HG03439 (cell line): ENCODE measurements around the gene DYNC1LI1.

Experiments
- ATAC-seq: cut with Tn5 transposase; IDR thresholded peaks from one replicate; pipeline ENCODE4 v1.9.1; 2021; ENCODE audit warnings: mild to moderate bottlenecking, moderate library complexity; ENCODE audit not compliant: unreplicated experiment

DYNC1LI1 gene

DNA sequence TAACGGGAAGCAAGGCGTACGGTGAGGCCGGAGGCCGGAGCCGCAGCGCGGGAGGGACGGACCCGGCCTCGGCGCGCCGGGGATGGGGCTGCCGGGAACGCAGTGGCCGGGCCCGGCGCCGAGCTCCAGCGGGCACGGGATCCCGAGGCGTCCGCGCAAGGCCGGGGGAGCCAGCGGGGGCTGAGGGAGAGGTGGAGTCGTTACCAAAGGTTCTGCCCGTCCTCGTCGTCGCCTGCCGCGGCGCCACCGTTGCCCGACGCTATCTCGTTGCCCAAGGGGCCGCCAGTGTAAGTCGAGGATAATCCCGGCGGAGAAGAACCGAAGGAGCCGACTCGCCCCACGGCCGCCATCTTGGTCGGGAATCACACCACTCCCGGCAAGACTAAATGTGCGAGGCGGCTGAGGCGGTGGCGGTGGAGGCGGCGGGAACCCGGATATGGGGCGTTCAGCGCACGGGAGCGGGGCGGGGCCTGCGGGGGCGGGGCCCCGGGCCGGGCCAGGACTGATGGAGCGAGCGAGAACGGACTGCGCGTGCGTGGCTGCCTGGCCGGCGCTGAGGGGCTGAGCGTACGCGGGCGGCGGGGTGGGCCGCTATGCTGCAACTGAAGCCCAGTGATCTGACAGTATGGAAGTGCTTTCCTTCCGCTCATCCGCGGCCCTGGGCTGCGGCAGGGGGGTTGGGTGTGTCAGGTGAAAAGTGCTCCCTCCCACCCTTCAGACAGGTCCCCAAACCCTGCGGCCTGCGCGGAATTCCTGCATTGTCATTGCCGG, at the start of gene DYNC1LI1:
DYNC1LI1 (minus strand) TSS at position 438 of the 771 bp plus-strand sequence; CDS start at position 350, 88 bp downstream.
- peak; percentile 88 for ATAC-seq

- ATAC-seq, result no peak
These were observed 48.7 kb upstream of the DYNC1LI1 start for GRCh38 chr3:32619395-32619794.

DNA sequence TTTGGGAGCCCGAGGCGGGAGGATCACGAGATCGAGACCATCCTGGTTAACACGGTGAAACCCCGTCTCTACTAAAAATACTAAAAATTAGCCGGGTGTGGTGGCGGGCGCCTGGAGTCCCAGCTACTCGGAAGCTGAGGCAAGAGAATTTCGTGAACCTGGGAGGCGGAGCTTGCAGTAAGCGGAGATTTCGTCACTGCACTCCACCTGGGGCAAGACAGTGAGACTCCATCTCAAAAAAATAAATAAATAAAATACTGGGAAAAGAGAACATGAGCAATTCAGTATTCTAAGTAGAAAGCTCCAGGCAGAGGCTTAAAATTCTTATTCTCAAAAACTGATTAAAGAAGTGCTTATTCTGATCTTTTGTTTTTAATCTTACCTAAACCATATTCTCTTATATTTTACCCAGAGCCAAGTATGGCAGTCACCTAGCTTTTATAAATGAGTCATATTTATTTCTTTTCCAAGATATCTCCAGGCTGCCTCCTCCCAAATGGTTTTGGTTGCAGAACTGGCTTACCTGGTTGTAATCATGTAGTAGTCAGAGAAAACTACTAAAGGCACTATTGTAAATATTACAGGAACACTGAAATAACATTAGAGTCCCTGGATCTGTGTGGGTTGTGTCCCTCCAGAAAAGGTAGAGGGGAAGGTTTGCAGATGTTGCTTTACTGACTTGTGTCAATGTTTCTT, 45.8 kb upstream of the DYNC1LI1 start:
- ATAC-seq, result no peak

DNA sequence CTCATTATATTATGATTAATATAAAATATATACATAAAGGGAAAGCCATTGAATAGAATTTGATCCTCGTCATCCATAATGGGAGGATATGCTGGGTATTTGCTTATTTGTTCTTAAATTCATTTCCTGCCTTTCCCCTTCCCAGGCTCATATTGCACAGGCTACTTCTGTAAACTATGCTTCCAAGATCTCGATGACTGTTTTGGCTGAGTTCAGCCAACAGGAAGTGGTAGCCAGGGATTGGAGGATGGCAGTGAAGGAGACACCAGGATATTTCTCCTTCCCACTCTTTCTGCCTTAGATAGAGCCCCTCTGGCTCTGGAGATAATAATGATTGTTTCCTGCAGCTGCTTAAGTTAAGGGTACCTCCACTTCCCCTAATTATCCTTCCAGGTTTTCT, 44.3 kb upstream of the DYNC1LI1 start:
- no peak for ATAC-seq

DNA sequence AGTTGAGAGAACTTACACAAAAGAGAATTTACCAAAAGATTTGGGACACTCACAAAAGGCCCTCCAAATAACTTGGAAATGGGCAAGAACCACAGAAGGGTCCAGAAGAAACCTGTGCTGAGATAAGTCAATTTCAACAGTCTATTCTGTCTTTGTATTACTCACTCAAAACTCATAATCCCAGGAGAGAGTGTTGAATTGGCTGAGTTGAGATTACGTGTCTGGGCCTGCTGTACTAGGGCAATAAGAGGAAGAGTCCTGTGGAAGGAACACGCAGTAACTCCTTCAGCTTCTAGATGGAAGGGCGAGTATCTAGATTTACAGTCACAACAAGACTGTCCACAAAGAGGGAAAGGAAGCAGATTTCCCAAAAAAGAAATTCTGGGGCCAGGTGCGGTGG, 42.5 kb upstream of the DYNC1LI1 start:
- ATAC-seq, result no peak

DNA sequence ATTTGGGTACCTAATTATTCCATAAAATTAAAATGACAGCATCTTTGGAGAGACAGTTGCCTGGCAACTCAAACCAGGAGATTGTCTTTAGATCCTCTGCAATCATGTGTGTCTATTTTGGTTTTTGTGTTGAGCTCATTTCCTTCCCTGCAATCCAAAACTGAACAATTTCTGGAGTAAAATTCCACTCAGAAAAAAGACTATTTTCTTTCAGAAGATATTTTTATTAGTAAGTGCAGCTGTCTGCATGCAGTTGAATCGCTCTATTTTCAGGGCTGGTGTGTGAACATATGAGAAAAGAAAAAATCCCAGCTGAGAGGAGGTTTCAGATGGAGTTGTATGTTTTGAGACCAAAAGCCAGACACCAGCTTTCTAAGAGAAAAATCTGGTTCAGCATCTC, 41.9 kb upstream of the DYNC1LI1 start:
- ATAC-seq, result no peak

GRCh38 chr3:32607522-32607921, 36.9 kb upstream of the DYNC1LI1 start:
- no peak for ATAC-seq

DNA sequence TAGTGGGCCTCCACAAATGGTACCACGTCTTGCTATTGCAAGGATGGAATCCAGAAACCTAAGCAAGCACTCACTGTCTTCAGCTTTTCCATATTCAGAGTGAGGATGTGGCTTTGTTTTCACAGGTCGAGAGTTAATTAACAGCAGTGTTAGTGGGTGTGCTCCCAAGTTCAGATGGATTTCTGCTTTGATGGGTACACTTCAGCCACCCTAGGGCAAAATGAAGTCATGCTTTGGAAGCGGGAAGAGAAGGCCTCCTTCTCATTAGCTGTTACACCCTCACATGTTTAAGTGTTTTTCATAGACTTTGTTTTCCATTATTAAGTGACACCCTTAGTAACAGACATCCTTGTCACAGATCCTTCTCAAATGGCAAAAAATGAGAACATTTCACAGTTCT, 36.3 kb upstream of the DYNC1LI1 start:
- no peak for ATAC-seq

GRCh38 chr3:32606277-32606676, 35.6 kb upstream of the DYNC1LI1 start:
- ATAC-seq, result no peak

- no peak for ATAC-seq
These were observed 32.4 kb upstream of the DYNC1LI1 start for GRCh38 chr3:32603064-32603463.

DNA sequence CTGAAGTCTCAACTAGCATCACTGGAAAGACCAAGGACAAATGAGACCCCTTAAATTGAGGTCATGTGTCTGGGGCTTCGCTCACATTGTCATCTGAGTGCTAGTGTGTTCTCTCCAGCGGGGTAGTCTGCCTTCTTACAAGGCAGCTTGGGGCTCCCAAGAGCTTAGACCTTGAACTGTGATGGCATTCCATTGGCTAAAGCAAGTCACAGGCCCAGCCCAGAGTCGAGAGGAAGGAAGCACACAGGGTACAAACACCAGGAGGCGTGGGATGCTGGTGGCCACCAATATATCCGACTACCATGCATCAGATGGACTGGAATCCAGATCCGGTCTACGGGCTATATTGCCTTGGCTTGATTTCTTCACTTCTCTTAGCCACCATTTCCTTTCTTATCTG, 31.5 kb upstream of the DYNC1LI1 start:
- no peak for ATAC-seq

GRCh38 chr3:32601722-32602121, 31.1 kb upstream of the DYNC1LI1 start:
- ATAC-seq, result no peak

DNA sequence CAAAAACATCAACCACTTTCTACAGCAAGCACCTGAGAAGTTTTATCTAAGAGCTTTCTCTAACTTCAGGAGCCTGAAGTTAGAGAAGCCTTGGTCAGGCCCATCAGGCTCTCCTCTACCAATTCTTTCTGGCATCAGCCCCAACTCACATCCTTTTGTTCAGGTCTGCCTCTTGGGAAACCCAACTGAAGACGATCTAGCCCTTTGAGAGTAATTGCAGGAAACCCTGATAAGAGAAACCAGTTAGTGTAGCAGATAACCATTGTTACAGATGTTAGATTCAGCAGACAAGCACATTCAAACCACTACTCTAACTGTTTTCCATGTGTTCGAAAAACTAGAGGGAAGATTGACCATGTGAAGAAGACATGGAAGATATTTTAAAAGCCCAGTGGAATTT, 27.0 kb upstream of the DYNC1LI1 start:
- no peak for ATAC-seq

- no peak for ATAC-seq
These were observed 26.3 kb upstream of the DYNC1LI1 start for GRCh38 chr3:32596909-32597369.

DNA sequence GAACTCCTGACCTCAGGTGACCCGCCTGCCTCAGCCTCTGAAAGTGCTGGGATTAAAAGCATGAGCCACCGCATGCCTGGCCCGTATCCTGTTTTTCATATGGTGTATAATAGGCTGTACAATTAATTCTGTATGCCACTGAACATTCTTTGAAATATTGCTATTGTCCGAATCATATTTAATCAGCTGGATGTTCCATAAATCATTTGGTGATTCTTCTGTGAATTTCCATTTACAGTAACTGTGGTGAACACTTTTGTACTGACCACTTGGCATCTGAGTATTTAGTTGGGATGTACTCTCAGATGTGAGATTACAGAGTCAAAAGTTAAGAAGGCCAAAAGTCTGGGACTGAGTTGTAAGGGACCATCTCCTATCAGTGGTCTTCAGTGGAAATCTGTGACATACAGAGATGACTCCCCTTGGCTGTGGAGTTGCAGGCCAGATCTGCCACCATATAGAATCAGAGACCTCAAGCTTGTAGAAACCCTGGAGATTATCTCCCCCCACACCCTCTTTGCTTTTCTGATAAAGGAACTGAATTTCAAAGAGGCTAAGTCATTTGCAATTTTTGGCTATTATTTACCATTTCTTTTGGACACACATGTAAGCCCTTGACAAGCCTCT, 25.7 kb upstream of the DYNC1LI1 start:
- no peak for ATAC-seq

DNA sequence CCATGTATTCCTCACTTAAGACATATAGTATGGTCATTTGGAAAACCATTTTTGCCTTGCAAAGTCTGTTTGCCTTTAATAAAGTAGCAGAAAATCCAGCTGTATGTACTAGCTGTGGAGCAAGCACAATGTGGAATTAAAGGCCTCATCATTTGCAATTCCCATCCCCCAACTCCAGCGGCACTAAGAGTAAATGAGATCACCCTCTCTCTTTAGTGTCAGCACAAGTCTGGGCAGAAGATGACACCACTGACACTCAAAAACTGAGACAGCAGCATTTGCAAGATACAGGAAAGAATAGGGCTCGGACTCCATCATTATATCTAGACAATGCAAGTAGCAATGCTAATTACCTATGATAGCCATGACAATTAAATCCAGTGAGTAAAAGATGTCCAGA, 24.7 kb upstream of the DYNC1LI1 start:
- ATAC-seq, result no peak

GRCh38 chr3:32593903-32594525, 23.4 kb upstream of the DYNC1LI1 start:
- no peak for ATAC-seq

- no peak for ATAC-seq
These were observed 22.2 kb upstream of the DYNC1LI1 start for GRCh38 chr3:32592696-32593353.

- no peak for ATAC-seq
These were observed 21.4 kb upstream of the DYNC1LI1 start for GRCh38 chr3:32592011-32592410.

DNA sequence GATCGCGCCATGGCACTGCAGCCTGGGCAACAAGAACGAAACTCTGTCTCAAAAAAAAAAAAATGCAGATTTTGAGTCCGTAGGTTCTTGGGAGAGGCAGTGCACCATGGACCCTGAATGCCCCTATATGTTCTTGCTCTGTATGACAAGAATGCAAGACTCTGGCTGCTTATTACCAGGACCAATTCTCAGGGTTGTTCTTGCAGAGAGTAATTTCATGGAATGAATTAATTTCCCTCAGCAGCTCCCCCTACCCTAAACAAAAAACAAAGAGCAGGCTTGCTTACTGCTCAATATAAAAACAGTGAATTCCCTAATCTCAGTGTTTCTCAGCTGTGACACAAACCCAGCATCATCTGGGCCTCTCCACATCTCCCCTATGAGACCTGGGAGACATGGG, 20.5 kb upstream of the DYNC1LI1 start:
- no peak for ATAC-seq

DNA sequence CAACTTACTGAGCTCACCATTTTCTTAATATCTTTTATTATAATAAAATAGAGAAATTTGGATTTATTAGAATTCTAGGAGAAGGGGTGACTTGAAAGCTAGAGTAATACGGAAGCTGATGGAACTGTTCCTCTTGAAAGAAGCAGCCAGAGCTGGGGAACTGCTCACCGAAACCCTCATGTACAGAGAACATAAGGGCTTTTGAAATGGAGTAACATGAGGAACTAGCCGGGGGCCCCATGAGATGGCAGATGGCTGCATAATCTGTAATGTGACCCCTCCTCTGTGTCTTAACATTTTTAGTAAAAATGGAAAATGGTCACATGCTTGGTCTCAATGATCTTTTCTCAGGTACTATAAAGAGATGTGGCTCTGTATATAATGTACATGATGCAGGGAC, 15.7 kb upstream of the DYNC1LI1 start:
- no peak for ATAC-seq
